Activated naive CD8-positive, alpha-beta T cell treated with anti-CD3 and anti-CD28 coated beads, Interleukin-2, amount 50 U/mL, for 24 hours (primary cell): Measurements from ENCODE around the gene IL13.
"Not testable (repeated sequence)": the region's sequence is repeated elsewhere in the genome, so short reads cannot be mapped to it uniquely, and the experiment has no call there.

Experiments
- ATAC-seq: fragments of 150-1000 bp; cut with Tn5 transposase; one replicate; pipeline ENCODE4 v1.10.0; 2021
- DNase-seq: peaks from one replicate; pipeline ENCODE4 v3.0.0; 2021
- H3K27ac Mint-ChIP-seq: one replicate; pipeline ENCODE4 v1.8.0; 2021; ENCODE audit warnings: mild to moderate bottlenecking, mixed read lengths
- H3K27me3 Mint-ChIP-seq: one replicate; pipeline ENCODE4 v1.8.0; 2021; ENCODE audit warnings: mixed read lengths
- H3K36me3 Mint-ChIP-seq: one replicate; pipeline ENCODE4 v1.8.0; 2021; ENCODE audit warnings: low read depth, mixed read lengths
- H3K4me1 Mint-ChIP-seq: one replicate; pipeline ENCODE4 v1.8.0; 2021; ENCODE audit warnings: mixed read lengths
- H3K4me3 Mint-ChIP-seq: one replicate; pipeline ENCODE4 v1.8.0; 2021; ENCODE audit warnings: mild to moderate bottlenecking, moderate library complexity, mixed read lengths
- H3K9me3 Mint-ChIP-seq: one replicate; pipeline ENCODE4 v1.8.0; 2021; ENCODE audit warnings: mixed read lengths

Gene IL13

DNA sequence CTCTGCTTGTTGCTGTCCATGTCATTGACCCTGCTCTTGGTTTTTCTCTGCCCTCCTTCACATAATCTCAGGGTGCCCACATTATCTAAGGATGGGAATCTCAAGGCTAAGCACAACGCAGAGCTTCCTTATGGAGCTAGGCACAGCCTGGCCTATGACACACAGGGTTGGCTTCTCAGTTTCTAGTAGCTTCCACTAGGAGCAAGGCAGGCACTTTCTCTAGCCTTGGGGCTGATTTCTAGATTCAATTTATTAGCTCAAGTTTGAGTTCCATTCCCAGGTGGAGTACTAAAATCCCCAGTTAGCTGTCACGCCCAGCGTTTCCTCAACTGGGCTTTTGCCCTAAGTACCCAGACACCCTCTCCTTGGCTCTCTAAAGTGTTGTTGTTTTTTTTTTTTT is 28.2 kb downstream of the IL13 start:
- peaks cover 42% of the 10 kb centered on the region for H3K4me1 Mint-ChIP-seq
- DNase-seq, result no peak

DNA sequence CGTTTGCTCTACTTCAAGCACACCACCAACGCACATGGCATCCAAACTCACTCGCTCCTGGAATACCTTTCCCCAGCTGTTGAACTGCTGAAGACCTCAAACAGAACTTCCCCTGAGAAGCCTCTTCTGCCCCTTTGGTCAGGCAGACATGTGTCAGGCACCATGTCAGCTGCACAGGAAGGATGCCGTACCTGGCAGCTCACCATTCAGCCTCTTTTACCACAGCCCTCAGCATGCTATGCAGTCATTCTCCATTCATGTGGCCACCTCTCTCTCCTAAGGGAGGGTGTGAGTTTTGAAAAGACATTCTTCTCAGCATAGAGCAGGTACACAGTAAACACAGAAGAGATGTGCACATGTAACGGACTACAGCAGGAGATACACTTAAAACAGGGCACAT is 30.0 kb downstream of the IL13 start:
- ATAC-seq (peak; percentile 72), DNase-seq (peak; percentile 23)
- Mint-ChIP-seq H3K4me3 (no peak overlapping the region), H3K27me3 (no peaks in the 10 kb centered on the region), H3K9me3 (no peaks in the 10 kb centered on the region), H3K27ac (peak overlapping the region; percentile 70), H3K36me3 (peaks cover 2% of the 10 kb centered on the region), H3K4me1 (peaks cover 48% of the 10 kb centered on the region)

More for the DNA sequence above, 28.2 kb downstream of the IL13 start:
- H3K27me3 Mint-ChIP-seq, result no peaks in the 10 kb centered on the region
- H3K27ac Mint-ChIP-seq, result no peak overlapping the region
- no peak for ATAC-seq
- H3K36me3 Mint-ChIP-seq, result no peaks in the 10 kb centered on the region
- H3K9me3 Mint-ChIP-seq, result no peaks in the 10 kb centered on the region
- H3K4me3 Mint-ChIP-seq, result no peak overlapping the region

DNA sequence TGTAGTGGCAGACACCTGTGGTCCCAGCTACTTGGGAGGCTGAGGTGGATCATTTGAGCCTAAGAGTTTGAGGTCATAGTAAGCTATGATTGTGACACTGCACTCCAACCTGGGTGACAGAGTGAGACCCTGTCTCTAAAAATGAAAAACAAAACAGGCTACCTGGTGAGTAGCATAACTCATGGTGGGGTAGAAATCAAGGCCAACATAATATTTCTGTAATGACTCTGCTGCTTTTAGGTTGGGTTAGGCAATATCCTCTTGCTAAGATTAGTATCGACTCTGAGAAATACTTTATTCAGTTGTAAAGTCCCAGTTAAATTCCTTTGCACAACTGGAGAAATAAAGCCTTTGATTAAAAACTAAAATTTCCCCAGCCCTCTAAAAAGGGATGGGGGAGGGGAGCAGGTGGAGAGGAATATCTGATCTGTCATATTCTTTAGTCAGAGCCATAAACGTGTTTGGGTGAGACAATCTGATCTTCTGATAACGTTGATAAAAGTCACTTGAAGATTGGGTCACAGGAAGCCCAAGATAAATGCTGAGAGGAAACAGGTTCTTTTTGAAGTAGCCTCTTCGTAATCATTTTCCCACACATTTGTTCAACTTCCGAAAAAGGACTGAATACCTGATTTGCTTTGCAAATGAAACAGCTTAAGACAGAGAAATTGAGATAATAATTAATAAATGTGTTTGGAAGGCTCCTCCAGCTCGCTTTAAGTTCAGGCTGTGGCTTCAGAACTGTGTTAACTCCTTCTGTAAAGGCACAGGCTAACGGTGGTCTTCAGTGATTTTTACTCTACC is 30.8 kb downstream of the IL13 start:
- H3K36me3 Mint-ChIP-seq, result peaks cover 2% of the 10 kb centered on the region
- peak overlapping the region; percentile 16 for H3K4me3 Mint-ChIP-seq
- H3K27ac Mint-ChIP-seq, result peak overlapping the region; percentile 70
- peak; percentile 61 for ATAC-seq
- H3K27me3 Mint-ChIP-seq, result no peaks in the 10 kb centered on the region
- no peak for DNase-seq
- H3K9me3 Mint-ChIP-seq, result no peaks in the 10 kb centered on the region
- peaks cover 48% of the 10 kb centered on the region for H3K4me1 Mint-ChIP-seq

DNA sequence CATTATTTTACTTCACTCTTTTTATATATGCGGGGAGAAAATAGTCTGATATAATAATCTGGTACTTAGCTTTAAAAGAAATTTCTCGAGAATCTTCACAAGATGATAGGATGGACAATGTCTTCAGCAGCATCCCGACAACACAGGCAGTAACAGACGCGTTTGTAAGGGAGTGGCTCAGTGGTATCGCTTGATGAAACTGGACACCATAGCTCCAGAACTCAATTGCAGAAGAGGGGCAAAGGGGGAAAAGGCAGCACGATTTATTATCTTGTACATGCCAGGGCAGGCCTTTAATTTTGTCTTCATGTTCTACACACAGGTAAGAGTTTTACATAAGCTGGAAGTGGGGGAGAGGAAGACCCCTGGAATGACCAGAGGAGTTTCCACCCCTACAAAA is 31.5 kb downstream of the IL13 start:
- H3K27me3 Mint-ChIP-seq, result no peaks in the 10 kb centered on the region
- H3K27ac Mint-ChIP-seq, result no peak overlapping the region
- no peaks in the 10 kb centered on the region for H3K9me3 Mint-ChIP-seq
- no peak for DNase-seq
- no peak overlapping the region for H3K4me3 Mint-ChIP-seq
- H3K4me1 Mint-ChIP-seq, result peaks cover 44% of the 10 kb centered on the region
- ATAC-seq, result no peak
- peaks cover 2% of the 10 kb centered on the region for H3K36me3 Mint-ChIP-seq

DNA sequence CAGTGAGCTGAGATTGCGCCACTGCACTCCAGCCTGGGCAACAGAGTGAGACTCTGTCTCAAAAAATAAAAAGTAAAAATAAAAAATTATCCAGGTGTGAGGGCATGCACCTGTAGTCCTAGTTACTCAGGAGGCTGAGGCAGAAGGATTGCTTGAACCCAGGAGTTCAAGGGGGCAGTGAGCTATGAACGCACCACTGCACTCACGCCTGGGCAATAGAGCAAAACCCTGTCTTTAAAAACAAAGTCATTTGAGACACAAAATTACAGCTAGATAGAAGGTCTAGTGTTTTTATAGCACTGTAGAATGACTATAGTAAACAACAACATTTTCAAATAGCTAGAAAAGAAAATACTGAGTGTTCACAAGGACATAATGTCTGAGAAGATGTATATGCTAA is 32.2 kb downstream of the IL13 start:
- Mint-ChIP-seq H3K36me3 (peaks cover 2% of the 10 kb centered on the region), H3K4me3 (no peak overlapping the region), H3K4me1 (peaks cover 38% of the 10 kb centered on the region), H3K9me3 (no peaks in the 10 kb centered on the region), H3K27me3 (no peaks in the 10 kb centered on the region), H3K27ac (no peak overlapping the region)
- ATAC-seq, result no peak
- DNase-seq, result no peak

DNA sequence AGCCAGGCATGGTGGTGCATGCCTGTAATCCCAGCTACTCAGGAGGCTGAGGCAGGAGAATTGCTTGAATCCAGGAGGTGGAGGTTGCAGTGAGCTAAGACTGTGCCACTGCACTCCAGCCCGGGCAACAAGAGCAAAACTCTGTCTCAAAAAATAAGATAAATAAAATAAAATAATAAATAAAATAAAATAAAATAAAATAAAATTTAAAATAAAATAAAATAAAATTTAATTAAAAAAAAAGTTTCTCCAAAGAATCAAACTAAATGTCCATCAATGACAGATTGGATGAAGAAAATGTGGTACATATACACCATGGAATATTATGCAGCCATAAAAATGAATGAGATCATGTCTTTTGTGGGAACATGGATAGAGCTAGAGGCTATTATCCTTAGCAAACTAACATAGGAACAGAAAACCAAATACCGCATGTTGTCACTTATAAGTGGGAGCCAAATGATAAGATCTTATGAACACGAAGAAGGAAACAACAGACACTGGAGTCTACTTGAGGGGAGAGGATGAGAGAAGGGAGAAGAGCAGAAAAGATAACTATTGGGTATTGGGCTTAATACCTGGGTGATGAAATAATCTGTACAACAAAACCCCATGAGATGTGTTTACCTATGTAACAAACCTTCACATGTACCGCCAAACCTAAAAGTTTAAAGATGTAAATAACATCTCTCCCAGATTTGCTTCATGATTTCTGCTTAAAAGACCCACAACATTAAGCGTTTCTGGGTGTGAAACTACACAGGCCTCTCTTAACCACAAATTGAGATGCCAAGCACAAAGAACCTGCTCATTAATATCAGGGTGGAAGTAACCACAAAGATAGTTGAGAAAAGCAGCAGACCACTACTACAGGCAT is 34.0 kb downstream of the IL13 start:
- H3K4me3 Mint-ChIP-seq, H3K9me3 Mint-ChIP-seq, H3K27ac Mint-ChIP-seq, DNase-seq, H3K36me3 Mint-ChIP-seq, ATAC-seq, H3K27me3 Mint-ChIP-seq: not testable (repeated sequence)
- peaks cover 27% of the 10 kb centered on the region for H3K4me1 Mint-ChIP-seq

DNA sequence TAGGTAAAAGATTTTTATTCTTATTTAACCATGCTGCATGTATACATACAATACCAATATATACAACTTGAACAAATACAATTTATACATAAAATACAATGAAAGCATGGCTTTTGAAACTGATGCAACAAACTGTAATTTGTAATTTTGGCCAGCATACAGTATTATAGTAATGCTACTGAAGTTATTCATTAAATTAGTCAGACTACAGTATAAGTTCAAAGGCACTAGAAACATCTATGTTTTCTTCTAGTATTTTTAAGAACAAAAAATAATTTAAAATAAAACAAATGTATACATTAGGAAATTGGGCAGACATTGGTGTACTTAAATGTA is 34.6 kb downstream of the IL13 start:
- ATAC-seq, result no peak
- H3K27me3 Mint-ChIP-seq, result no peaks in the 10 kb centered on the region
- no peak for DNase-seq

DNA sequence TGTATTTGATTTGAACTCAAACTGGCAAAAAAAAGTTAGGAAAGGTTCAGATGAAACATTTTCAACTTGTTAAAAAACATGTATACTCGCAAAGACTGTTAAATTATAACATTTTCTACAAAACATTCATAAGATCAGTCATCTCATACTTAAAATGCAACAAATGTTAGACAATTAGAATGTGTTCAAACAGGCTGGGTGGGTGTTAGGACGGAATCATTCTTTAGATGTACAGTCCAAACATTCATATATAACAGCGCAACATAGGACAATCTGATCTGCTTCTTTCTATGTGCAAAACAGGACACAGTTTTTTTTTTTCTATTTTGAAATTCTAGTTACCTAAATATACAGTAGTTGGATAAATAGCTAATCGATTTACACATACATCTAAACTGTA is 38.0 kb downstream of the IL13 start:
- no peaks in the 10 kb centered on the region for H3K9me3 Mint-ChIP-seq
- H3K4me1 Mint-ChIP-seq, result peaks cover 6% of the 10 kb centered on the region
- H3K4me3 Mint-ChIP-seq, result no peak overlapping the region
- H3K27me3 Mint-ChIP-seq, result no peaks in the 10 kb centered on the region
- H3K27ac Mint-ChIP-seq, result no peak overlapping the region
- ATAC-seq (no peak), DNase-seq (no peak)
- H3K36me3 Mint-ChIP-seq, result peaks cover 19% of the 10 kb centered on the region

More for the DNA sequence above, 34.6 kb downstream of the IL13 start:
- H3K4me3 Mint-ChIP-seq, result no peak overlapping the region
- no peak overlapping the region for H3K27ac Mint-ChIP-seq
- peaks cover 26% of the 10 kb centered on the region for H3K4me1 Mint-ChIP-seq
- peaks cover 2% of the 10 kb centered on the region for H3K36me3 Mint-ChIP-seq
- no peaks in the 10 kb centered on the region for H3K9me3 Mint-ChIP-seq

DNA sequence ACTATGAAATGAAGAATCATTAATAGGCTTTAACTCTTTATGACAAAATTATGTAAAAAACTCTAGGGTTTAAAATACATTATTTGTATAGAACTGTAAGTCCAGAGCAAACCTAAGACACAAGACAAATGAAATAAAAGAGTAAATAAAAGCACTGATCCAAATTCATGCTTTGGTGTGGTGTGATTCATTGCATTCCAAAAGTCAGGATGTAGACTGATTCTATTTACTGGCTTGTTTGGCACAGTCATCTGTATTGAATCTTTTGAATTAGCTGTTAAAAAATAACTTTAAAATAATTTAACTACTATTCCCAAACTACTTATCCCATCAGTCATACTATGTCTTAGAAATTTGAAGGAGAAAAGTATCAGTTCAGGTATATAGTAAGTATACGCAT is 46.9 kb downstream of the IL13 start:
- H3K36me3 Mint-ChIP-seq, result peaks cover 24% of the 10 kb centered on the region
- no peak overlapping the region for H3K27ac Mint-ChIP-seq
- no peak for ATAC-seq

DNA sequence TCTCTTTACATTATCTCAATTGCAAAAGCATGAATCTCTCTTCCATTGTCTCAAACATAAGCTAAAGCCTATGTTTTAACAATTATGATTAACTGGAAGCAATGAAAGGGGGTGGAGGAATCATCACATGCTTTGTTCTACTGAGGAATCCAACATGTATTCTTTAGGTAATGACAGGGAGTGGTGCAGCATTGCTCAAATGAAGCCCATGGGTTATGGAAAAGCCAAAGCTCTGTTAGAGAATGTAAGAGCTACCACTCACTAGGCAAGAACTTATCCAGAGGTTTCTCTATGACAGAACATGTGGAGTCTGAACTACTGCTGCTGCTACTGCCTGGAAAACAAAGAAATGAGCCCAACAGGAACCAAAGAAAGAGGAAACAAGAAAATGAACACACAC is 50.7 kb downstream of the IL13 start:
- Mint-ChIP-seq H3K27ac (no peak overlapping the region), H3K36me3 (peaks cover 2% of the 10 kb centered on the region), H3K9me3 (no peaks in the 10 kb centered on the region), H3K4me3 (no peak overlapping the region), H3K4me1 (no peaks in the 10 kb centered on the region), H3K27me3 (no peaks in the 10 kb centered on the region)
- ATAC-seq, result no peak
- DNase-seq, result no peak

More for the DNA sequence above, 46.9 kb downstream of the IL13 start:
- DNase-seq, result no peak
- H3K27me3 Mint-ChIP-seq, result no peaks in the 10 kb centered on the region
- H3K4me1 Mint-ChIP-seq, result no peaks in the 10 kb centered on the region
- H3K4me3 Mint-ChIP-seq, result no peak overlapping the region
- no peaks in the 10 kb centered on the region for H3K9me3 Mint-ChIP-seq
